ENCODE measurements around the gene FUT3.
A peak's percentile ranks its signal among the peaks of the same experiment; 100 is the strongest.

DNA sequence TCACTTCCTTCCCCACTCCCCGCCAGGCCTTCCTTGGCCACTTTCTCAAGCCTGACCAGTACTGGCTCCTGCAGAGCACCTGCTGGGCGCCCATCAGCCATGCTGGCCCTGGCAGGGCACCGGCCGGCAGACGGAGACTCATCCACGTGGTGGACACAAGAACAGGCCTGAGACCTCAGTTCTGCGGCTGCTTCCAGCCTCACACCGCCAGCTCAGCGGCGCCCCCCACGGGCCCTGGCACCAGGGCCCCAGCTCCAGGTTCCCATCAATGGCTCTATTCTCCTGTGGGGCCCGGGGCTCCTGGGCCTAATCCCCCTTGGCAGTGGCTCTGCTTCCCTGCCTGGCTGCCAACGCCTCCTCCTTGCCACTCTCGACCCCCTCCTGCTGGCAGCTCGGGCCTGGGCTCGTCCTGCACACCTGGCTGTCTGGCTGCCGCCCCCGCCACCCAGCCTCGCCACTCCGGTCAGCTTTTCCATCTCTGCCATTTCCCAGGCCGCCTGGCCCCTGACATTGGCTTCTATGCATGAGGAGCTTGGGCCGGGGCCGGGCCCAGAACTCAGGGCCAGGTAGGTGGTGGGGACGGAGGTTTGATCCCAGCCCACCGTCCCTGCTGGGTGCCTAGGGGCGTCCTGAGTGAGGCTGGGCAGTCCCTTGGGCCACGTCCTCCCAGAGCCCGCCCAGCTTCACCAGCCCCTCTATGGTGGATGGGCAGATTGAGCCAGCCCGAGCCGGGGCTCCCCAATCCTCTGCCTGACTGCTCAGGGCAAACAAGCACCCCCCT is 46.1 kb upstream of the FUT3 start:
- TF ChIP-seq, protein P1, sequence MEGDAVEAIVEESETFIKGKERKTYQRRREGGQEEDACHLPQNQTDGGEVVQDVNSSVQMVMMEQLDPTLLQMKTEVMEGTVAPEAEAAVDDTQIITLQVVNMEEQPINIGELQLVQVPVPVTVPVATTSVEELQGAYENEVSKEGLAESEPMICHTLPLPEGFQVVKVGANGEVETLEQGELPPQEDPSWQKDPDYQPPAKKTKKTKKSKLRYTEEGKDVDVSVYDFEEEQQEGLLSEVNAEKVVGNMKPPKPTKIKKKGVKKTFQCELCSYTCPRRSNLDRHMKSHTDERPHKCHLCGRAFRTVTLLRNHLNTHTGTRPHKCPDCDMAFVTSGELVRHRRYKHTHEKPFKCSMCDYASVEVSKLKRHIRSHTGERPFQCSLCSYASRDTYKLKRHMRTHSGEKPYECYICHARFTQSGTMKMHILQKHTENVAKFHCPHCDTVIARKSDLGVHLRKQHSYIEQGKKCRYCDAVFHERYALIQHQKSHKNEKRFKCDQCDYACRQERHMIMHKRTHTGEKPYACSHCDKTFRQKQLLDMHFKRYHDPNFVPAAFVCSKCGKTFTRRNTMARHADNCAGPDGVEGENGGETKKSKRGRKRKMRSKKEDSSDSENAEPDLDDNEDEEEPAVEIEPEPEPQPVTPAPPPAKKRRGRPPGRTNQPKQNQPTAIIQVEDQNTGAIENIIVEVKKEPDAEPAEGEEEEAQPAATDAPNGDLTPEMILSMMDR (optimal IDR thresholded peaks at IDR 0.05 in 1 of 3, IDR thresholded peaks at IDR 0.05 in 1 of 3, conservative IDR thresholded peaks at IDR 0.05 in 1 of 3; ENCODE audit: extremely low read depth in 1 of 3, insufficient read depth in 2 of 3, low read length in 3 of 3), result peak in 2 of 3 experiments; percentile 10 to 11
- TF ChIP-seq EZH2 (IDR thresholded peaks at IDR 0.05; ENCODE audit: low read length), result no peak

All from keratinocyte (primary cell).